AG10803 (cell line): Measurements from ENCODE around the gene GALNT18.

Experiments used
- DNase-seq: peaks from one replicate; pipeline ENCODE4 v3.0.0; 2010; ENCODE audit warnings: low read depth
- H3K4me3 ChIP-seq: 2 replicates; pipeline ENCODE4 v1.5.1; 2011; ENCODE audit warnings: mild to moderate bottlenecking, low read length, control low read depth
- CTCF ChIP-seq: conservative IDR thresholded peaks from 2 replicates; pipeline ENCODE4 v1.5.1; 2011; ENCODE audit warnings: mild to moderate bottlenecking, low read length, control low read depth, inconsistent platforms

Gene GALNT18

GRCh38 chr11:11308249-11308648 is 313.6 kb downstream of the GALNT18 start:
- no peak for TF ChIP-seq CTCF
- DNase-seq: no peak
- no peak overlapping the region for H3K4me3 ChIP-seq

- DNase-seq: no peak
- TF ChIP-seq CTCF: no peak
- H3K4me3 ChIP-seq: no peak overlapping the region
Observed at GRCh38 chr11:11306855-11307254, 314.9 kb downstream of the GALNT18 start.

- TF ChIP-seq CTCF: no peak
- no peak for DNase-seq
- H3K4me3 ChIP-seq: no peak overlapping the region
Observed at GRCh38 chr11:11304550-11304949, 317.3 kb downstream of the GALNT18 start.

GRCh38 chr11:11302565-11302964 is 319.2 kb downstream of the GALNT18 start:
- DNase-seq: no peak
- no peak for TF ChIP-seq CTCF
- H3K4me3 ChIP-seq: no peak overlapping the region

- DNase-seq: no peak
- H3K4me3 ChIP-seq: no peak overlapping the region
- TF ChIP-seq CTCF: no peak
Observed at GRCh38 chr11:11301212-11301611, 320.6 kb downstream of the GALNT18 start.

GRCh38 chr11:11297578-11297977 is 324.2 kb downstream of the GALNT18 start:
- no peak overlapping the region for H3K4me3 ChIP-seq
- DNase-seq: no peak
- no peak for TF ChIP-seq CTCF

- DNase-seq: no peak
- H3K4me3 ChIP-seq: no peak overlapping the region
- TF ChIP-seq CTCF: no peak
Observed at GRCh38 chr11:11296434-11296833, 325.4 kb downstream of the GALNT18 start.
